ENCODE results near the gene FCN1.
"Not testable (repeated sequence)": the region's sequence is repeated elsewhere in the genome, so short reads cannot be mapped to it uniquely, and the experiment has no call there.

Gene FCN1

GRCh38 chr9:134917431-134918373, at the start of gene FCN1:
FCN1 (minus strand) TSS chr9:134917912; CDS start chr9:134917871, 41 bp downstream.
- DNase-seq (ENCODE audit: low read depth): no peak

GRCh38 chr9:134966697-134967546, 49.2 kb upstream of the FCN1 start:
- no peak for DNase-seq (ENCODE audit: low read depth)

GRCh38 chr9:134966270-134966669, 48.6 kb upstream of the FCN1 start:
- no peak for DNase-seq (ENCODE audit: low read depth)

GRCh38 chr9:134965851-134966250, 48.1 kb upstream of the FCN1 start:
- DNase-seq (ENCODE audit: low read depth): no peak

GRCh38 chr9:134965411-134965810, 47.7 kb upstream of the FCN1 start:
- no peak for DNase-seq (ENCODE audit: low read depth)

- DNase-seq (ENCODE audit: low read depth): no peak
Measured at GRCh38 chr9:134964271-134965055, 46.8 kb upstream of the FCN1 start.

GRCh38 chr9:134963546-134963945, 45.8 kb upstream of the FCN1 start:
- no peak for DNase-seq (ENCODE audit: low read depth)

GRCh38 chr9:134962973-134963364, 45.3 kb upstream of the FCN1 start:
- no peak for DNase-seq (ENCODE audit: low read depth)

- no peak for DNase-seq (ENCODE audit: low read depth)
Measured at GRCh38 chr9:134962065-134962972, 44.6 kb upstream of the FCN1 start.

- DNase-seq (ENCODE audit: low read depth): no peak
Measured at GRCh38 chr9:134961331-134962064, 43.8 kb upstream of the FCN1 start.

GRCh38 chr9:134960701-134961181, 43.0 kb upstream of the FCN1 start:
- DNase-seq (ENCODE audit: low read depth): no peak

- DNase-seq (ENCODE audit: low read depth): no peak
Measured at GRCh38 chr9:134959971-134960310, 42.2 kb upstream of the FCN1 start.

GRCh38 chr9:134959126-134959970, 41.6 kb upstream of the FCN1 start:
- no peak for DNase-seq (ENCODE audit: low read depth)

GRCh38 chr9:134957945-134958227, 40.2 kb upstream of the FCN1 start:
- DNase-seq (ENCODE audit: low read depth): no peak

- DNase-seq (ENCODE audit: low read depth): no peak
Measured at GRCh38 chr9:134957165-134957944, 39.6 kb upstream of the FCN1 start.

GRCh38 chr9:134956387-134956786, 38.7 kb upstream of the FCN1 start:
- not testable (repeated sequence) for DNase-seq (ENCODE audit: low read depth)

- no peak for DNase-seq (ENCODE audit: low read depth)
Measured at GRCh38 chr9:134955801-134956200, 38.1 kb upstream of the FCN1 start.

GRCh38 chr9:134955156-134955555, 37.4 kb upstream of the FCN1 start:
- no peak for DNase-seq (ENCODE audit: low read depth)

- no peak for DNase-seq (ENCODE audit: low read depth)
Measured at GRCh38 chr9:134951994-134952393, 34.3 kb upstream of the FCN1 start.
